IMR-90 (cell line): ENCODE results near the gene ADM2.

ENCODE experiments used
- BHLHE40 ChIP-seq: fragments of 150-350 bp; IDR thresholded peaks from 2 replicates; pipeline ENCODE4 v1.6.1; 2016; ENCODE audit warnings: mild to moderate bottlenecking, low read depth, low read length
- NFE2L2 ChIP-seq: fragments of 150-350 bp; IDR thresholded peaks from 2 replicates; pipeline ENCODE4 v1.6.1; 2016; ENCODE audit warnings: low read depth, mild to moderate bottlenecking, low read length
- POLR2A ChIP-seq: IDR thresholded peaks from 2 replicates; pipeline ENCODE4 v1.6.1; 2012; ENCODE audit warnings: mild to moderate bottlenecking, low read depth, low read length
- RCOR1 ChIP-seq: IDR thresholded peaks from 2 replicates; pipeline ENCODE4 v1.6.1; 2012; ENCODE audit warnings: mild to moderate bottlenecking, low read length, improper control_type of control experiment; ENCODE audit not compliant: insufficient replicate concordance
- RFX5 ChIP-seq: IDR thresholded peaks from 2 replicates; pipeline ENCODE4 v1.8.0; 2012; ENCODE audit warnings: low read depth, mild to moderate bottlenecking, low read length, moderate library complexity
- SMC3 ChIP-seq: fragments of 150-350 bp; IDR thresholded peaks from 2 replicates; pipeline ENCODE4 v1.6.1; 2016; ENCODE audit warnings: low read depth, mild to moderate bottlenecking, antibody characterized with exemption, low read length, moderate library complexity
- TF ChIP-seq, protein P1 (sequence below): conservative IDR thresholded peaks from 2 replicates; pipeline ENCODE4 v1.5.1; 2012; ENCODE audit warnings: mild to moderate bottlenecking, low read depth, low read length, improper control_type of control experiment

- TF ChIP-seq, protein P1, sequence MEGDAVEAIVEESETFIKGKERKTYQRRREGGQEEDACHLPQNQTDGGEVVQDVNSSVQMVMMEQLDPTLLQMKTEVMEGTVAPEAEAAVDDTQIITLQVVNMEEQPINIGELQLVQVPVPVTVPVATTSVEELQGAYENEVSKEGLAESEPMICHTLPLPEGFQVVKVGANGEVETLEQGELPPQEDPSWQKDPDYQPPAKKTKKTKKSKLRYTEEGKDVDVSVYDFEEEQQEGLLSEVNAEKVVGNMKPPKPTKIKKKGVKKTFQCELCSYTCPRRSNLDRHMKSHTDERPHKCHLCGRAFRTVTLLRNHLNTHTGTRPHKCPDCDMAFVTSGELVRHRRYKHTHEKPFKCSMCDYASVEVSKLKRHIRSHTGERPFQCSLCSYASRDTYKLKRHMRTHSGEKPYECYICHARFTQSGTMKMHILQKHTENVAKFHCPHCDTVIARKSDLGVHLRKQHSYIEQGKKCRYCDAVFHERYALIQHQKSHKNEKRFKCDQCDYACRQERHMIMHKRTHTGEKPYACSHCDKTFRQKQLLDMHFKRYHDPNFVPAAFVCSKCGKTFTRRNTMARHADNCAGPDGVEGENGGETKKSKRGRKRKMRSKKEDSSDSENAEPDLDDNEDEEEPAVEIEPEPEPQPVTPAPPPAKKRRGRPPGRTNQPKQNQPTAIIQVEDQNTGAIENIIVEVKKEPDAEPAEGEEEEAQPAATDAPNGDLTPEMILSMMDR, result no peak
- no peak for TF ChIP-seq BHLHE40
- no peak for TF ChIP-seq POLR2A
- no peak for TF ChIP-seq RFX5
- no peak for TF ChIP-seq SMC3
- TF ChIP-seq RCOR1, result no peak
- no peak for TF ChIP-seq NFE2L2
Measured at GRCh38 chr22:50516891-50517290, 35.5 kb downstream of the ADM2 start.
